ENCODE measurements around the gene MZT2A.
"Not testable (repeated sequence)": the region's sequence is repeated elsewhere in the genome, so short reads cannot be mapped to it uniquely, and the experiment has no call there.

The MZT2A gene

DNA sequence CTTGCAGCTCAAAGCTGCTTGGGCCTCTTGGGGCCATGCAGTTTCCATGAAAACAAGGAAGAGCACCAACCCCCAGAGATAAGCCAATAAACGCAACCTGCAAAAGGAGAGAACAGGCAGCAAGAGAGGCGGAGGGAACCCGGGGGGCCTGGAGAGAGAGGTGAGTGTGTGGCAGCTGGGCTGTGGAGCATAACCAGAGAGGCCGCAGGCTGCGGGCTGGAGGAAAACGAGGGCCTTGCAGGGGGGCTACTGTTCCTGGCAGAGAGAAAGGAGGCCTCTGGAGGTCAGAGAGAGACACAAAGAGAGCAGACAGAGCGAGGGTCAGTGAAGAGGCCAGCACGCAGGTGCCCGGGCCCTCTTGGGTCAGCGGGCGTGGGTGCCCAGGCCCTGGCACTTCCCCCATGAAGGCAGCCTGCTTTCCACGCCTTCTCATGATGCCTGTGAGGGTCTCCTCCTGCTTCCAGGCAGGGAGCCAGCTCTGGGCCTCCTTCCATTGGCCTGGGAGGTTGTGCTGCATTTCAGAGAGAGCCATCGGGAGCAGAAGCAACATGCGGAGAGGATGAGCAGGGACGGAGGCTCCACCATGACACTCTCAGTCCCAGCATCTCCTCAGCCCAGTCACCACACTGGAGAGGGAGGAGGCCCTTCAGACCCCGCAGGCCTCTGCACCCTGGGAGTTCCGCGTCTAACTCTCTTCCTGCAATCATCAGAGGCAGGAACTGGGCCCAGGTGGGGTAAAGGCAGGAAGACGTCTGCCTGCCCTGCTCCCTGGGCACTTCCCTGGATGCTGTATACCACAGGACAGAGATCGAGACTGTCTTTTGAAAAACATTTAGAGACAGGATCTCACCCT is 1.4 kb downstream of the MZT2A start:
- not testable (repeated sequence) for DNase-seq

DNA sequence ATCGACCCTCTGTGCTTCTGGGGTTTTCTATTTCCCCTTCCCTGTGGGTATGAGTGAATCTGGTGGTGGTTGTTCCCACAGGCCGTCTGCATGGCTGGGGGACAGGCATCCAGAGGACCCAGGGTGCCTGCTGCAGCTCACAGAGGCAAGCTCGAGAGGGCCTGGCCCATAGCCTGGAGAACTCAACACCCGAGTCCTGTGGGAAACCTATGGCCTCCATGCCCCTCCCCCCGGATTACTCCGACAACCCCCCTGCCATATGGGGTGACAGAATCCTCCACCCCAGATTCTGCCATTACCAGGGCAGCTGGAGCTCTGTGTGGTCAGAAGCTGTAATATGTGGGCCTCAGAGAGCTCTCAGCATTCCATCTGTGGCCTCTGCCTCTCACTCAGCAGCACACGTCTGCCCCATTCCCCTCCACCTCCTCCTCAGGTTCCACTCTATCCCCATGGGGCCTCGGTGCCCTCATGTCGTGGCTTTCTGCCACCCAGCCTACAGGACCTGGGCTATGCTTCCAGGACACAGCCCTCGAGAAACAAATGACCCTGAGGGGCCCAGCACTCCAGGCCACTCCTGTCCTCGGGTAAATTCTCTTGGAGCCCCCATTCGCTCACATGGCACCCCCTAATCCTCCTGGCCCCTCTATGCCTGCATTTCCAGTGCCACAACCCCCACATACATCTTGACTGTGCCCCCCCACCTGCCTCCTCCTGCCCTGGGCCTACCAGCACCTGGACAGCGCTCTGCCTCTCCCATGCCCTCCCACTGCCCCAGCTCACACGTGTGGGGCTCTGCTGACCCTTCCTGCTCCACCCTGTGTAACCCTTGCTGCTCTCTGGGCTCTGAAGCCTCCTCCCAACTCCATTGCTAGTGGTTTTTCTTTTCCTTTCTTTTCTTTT is 3.6 kb downstream of the MZT2A start:
- no peak for DNase-seq

DNA sequence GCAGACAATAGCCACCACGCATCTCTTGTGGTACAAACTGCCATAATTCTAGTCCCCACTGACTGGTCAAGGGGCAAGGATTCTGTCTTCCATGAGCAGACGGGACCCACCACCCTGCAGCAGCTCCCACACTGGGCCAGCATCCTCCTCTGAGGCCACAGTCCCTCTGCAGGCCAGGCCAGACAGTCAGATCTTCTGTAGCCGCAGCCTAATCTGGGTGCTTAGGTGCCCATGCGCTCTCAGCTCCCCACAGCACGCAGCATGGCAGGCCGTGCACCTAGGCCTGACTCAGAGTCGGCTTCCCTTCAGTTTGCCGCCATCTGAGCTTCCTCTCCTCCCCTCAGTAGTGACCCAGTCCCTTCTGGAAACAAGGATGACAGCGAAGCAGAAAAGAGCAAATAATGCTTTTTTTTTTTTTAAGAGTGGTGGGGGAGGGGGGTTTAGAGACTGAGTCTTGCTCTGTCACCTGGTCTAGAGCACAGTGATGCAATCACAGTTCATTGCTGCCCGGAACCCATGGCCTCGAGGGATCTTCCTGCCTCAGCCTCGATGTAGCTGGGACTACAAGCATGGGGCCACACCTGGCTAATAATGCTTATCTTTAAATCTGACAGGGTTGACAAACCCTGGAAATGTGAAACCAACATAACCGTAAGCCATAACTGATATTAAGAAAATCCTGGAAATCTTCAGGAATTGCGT is 5.8 kb downstream of the MZT2A start:
- DNase-seq, result not testable (repeated sequence)

DNA sequence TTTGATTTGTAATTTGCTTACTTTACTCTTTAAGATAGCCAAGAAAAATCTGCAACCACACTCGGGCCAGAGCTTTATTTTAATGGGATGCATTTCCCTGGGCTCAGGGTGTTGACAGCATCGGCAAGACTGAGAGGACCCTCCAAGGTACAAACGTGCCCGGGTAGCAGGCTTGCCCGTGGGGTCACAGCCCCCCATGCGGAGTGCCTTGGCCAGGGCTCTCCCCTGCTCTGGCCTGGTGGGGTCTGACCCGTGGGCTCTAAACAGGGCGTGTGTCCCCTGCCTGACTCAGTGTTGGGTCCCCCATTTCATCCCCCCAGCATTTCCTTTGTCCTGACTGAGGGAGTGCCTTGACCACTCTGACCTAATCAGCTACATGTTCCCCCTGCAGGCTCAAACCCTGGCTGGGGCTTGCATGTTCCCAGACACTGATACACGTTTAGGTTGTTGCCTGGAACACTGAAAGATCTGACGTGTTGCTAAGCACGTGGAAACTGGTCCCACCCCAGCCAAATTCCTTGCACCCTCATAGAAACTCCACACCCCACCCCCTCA is 7.2 kb downstream of the MZT2A start:
- DNase-seq, result not testable (repeated sequence)

DNA sequence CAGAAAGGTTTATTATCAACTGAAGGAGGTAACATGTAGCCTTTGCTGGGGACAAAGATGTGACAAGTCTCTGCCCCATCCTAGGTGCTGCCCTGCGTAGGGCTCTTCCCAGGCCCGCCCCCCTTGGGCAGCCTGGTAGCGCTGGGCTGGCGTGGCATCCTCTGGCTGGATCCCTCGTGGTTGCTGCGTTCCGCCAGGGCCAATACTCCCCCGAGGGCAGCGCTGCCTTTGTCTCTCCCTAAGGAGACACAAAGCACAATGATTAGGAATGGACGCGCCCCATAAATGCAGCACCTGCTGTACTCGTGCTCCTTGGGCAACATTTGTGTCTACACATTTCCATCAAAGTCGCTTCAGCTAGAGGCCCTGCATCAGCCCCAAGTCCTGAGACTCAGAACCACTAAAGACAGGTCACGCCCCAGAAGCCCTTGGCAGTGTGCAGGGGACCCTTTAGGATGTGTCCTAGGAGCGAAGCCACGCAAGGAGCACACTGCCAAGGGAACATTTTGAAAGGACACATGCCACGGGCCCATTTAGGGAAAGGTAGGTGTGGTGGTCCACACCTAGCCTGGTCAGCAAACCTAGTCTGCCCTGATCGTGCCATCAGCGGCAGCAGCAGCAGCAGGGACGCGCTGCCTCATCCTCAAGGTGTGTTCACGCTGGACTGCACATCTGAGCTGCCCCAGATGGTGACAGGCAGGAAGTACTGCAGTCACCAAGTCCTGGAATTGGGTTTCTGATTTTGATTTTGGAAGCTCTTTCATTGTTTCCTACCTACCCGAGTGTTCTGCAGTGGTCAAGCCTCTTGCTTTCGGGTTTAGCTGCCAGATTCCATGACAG is 8.0 kb downstream of the MZT2A start:
- not testable (repeated sequence) for DNase-seq

DNA sequence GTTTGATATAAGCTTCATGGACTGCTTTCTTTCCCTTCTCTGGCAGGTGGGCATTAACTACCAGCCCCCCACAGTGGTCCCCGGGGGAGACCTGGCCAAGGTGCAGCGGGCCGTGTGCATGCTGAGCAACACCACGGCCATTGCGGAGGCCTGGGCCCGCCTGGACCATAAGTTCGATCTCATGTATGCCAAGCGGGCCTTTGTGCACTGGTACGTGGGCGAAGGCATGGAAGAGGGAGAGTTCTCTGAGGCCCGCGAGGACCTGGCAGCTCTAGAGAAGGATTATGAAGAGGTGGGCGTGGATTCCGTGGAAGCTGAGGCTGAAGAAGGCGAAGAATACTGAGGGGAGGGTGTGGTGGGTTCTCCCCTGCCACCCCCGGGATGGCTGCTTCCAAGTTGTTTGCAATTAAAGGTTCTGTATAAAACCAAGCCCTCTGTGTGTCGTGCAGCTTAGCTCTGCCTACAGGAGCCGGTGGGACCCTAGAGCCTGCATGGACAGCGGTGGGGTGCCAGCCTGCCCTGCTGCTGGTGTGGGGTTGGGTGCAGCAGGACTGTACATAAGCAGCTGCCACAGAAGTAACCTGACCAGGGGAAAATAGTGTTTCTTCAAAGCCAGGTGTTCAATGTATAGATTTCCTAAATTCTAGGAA is 9.6 kb downstream of the MZT2A start:
- DNase-seq, result not testable (repeated sequence)

DNA sequence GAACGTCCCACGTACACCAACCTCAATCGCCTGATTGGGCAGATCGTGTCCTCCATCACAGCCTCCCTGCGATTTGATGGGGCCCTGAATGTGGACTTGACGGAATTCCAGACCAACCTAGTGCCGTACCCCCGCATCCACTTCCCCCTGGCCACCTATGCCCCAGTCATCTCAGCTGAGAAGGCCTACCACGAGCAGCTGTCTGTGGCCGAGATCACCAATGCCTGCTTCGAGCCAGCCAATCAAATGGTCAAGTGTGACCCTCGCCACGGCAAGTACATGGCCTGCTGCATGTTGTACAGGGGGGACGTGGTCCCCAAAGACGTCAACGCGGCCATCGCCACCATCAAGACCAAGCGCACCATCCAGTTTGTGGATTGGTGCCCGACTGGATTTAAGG is 11.8 kb downstream of the MZT2A start:
- DNase-seq, result not testable (repeated sequence)

DNA sequence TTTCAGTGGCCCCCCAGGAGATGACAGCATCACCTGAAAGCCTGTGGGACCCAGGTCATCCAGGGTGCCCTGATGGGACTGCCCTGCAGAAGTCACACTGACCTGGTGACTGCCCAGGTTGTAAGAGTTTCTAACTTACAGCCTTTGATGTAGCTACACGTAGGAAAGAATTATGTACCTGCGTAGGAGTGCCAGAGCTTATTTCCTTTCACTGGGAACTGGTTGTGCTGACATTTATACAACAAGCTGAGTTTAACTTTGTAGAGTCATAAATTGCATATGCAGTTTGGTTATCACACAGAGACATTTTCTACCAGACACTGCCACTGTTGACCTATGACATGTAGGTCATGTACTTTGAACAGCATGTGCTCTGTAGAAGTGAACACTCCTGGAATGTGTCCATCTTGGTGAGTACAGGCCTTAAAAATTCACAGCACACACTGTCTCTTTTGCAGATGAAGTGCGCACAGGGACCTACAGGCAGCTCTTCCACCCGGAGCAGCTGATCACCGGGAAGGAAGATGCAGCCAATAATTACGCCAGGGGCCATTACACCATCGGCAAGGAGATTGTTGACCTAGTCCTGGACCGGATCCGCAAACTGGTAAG is 13.2 kb downstream of the MZT2A start:
- DNase-seq, result not testable (repeated sequence)

DNA sequence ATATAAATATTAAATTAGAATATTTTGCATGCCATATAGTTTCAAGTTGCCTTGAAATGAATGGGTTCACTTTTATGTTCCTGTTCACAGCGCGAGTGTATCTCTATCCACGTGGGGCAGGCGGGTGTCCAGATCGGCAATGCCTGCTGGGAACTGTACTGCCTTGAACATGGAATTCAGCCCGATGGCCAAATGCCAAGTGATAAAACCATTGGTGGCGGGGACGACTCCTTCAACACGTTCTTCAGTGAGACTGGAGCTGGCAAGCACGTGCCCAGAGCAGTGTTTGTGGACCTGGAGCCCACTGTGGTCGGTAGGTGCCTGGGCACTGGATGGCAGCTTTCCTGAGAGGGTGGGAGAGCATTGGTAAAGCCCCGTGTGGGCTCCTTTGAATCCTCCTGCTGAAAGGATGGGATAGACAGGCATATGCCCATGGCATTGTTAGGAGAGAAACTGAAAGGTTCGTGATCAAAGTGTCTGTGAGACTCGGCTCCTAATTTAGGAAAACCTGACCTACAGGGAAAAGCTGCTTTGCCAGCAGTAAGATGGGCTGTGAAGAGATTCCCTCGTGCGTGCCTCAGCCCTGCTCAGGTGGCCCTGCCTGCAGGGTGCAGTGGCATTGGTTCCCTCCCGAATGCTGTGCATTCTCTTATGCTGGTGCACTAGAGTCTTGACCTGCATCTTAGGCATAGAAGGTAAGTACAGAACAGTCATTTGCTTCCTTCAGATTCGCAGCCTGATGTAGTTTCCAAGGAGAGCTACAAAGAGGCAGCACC is 13.9 kb downstream of the MZT2A start:
- DNase-seq, result not testable (repeated sequence)

DNA sequence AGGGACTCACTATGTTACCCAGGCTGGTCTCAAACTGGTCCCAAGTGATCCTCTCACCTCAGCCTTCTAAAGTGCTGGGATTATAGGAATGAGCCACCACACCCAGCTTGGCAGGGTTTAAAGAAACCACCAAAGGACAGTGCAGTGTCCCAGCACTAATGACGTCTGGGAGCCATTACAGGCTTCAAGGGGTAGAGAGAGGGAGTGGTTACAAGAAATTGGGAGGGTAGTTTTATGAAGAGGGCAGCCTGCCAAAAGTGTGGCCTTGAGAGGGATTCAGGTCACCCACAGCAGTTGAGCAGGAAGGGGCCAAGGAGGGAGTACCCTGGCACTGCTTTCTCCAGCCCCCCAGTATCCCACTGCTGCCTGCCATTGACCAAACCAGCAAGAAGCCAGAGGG is 15.0 kb downstream of the MZT2A start:
- DNase-seq, result not testable (repeated sequence)

DNA sequence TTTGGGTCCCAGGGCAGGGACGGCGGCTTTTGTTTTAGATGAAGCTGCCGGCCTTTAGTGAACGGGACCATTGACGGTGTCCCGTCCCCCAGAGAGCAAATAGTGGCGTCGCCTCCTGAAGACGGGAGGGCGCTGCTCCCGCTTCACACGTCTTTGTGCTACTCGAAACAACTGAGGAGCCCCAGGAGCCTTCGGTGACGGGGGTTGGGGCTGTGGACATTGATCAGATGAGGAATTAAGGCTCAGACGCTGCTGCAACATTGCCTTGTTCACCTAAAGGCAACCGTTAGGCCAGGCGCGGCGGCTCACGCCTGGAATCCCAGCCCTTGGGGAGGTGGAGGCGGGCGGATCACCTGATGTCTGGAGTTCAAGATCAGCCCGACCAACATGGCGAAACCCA is 15.8 kb downstream of the MZT2A start:
- not testable (repeated sequence) for DNase-seq

DNA sequence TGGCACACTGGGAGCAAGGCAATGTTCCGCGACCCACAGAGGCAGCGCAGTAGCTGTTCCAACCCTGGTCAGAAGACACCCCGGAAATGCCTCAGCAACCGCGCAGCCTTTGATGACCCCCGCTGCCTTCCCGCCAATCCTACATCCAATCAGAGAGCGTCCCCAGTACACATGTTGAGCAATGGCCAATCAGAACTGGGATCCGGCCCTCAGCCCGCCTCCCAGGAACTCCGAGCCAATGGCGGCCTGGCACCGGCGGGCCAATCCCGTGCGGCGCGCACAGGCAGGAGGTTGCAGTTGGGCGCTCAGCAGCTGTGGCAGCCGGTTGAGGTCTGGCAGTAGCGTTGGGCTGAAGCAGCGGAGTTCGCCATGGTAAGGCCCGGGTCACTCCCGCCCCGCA is 16.4 kb downstream of the MZT2A start, which contains the start of gene TUBA3D:
Gene TUBA3D, plus strand, starts transcription at position 289 of the 400 bp plus-strand sequence. Its CDS starts 81 bp downstream, at position 370.
- no peak for DNase-seq

DNA sequence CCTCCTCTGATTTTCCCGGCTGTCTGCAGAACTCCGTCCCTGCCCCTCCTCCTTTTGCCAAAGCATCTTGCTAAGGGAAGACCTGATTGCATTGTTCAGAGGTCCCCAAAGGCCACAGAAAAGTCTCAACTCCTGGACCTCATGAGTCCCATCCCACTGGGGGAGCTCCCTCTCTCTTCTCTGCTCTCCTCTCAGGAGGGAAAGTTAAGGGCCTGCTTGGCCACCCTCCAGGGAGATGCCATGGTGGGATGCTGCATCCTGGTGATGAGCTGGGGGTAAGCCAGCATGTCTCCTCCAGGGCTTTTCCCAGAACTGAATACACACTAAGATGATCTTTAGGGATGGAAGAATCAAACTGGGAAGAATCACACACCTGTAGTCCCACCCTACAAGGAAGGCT is 18.9 kb downstream of the MZT2A start:
- not testable (repeated sequence) for DNase-seq

DNA sequence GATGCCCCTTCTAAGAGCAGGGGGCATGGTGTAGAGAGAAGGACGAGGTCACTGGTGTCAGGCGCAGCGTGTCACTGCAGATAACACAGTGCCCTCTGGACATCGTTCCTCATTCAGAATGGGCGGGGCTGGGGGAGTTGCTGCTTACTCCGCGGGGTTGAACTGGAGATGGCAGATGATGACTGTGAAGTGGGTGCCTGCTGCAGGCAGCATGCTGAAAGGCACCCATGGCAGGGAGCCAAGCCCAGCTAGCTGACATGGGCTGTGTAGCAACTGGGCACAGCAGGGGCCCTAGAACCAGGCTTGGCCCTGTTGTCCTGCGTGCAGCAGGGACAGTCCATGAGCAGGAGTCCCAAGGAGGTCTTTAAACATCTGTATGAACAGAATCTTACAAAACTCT is 20.6 kb downstream of the MZT2A start:
- not testable (repeated sequence) for DNase-seq

DNA sequence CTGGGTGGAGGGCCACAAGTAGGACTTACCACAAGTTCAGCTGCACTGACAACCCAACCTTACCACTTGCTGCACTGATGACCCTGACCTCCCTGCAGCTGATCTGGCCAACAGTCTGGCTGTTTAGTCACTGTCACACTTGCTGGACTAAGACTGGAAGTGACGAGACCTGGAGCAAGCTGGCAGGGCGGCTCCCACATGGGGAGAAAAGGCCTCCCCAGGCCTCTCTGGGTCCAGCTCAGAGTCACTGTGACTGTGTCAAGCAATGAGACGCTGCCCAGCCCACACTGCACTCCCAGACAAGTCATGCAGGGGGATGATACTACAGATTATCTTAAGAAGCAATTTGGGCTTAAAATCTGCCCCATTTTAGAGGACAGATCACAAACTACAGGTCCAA is 21.3 kb downstream of the MZT2A start:
- DNase-seq, result not testable (repeated sequence)

DNA sequence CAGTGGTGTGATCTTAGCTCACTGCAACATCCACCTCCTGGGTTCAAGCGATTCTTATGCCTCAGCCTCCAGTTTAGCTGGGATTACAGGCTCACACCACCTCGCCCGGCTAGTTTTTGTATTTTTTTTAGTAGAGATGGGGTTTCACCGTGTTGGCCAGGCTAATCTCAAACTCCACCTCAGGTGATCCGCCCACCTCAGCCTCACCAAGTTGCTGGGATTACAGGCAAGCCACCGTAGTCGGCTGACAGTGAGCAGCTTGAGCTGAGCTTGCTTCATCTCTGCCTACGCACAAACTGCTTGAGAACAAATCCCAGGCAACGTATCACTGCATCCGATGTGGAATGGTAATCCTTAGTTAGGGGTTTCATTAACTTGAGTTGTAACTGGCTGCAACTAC is 24.5 kb downstream of the MZT2A start:
- DNase-seq, result not testable (repeated sequence)

DNA sequence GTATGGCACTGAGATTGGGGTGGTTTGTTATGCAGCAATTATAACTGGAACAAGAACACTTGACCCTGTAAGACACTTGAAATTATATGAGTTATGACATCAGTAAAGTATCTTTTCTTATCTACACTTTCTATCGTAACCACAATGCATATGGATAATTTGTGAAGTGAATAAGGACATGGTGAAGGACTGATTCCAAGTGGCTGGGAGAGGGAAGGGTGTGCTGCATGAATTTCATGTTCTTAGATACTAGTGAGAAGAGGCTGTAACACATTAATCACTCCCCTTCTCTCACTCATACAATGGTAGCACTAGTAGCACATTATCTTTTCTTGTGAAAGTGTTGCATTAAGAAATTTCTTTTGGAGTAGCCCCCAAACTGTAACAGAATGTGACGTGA is 37.3 kb downstream of the MZT2A start:
- DNase-seq, result not testable (repeated sequence)

DNA sequence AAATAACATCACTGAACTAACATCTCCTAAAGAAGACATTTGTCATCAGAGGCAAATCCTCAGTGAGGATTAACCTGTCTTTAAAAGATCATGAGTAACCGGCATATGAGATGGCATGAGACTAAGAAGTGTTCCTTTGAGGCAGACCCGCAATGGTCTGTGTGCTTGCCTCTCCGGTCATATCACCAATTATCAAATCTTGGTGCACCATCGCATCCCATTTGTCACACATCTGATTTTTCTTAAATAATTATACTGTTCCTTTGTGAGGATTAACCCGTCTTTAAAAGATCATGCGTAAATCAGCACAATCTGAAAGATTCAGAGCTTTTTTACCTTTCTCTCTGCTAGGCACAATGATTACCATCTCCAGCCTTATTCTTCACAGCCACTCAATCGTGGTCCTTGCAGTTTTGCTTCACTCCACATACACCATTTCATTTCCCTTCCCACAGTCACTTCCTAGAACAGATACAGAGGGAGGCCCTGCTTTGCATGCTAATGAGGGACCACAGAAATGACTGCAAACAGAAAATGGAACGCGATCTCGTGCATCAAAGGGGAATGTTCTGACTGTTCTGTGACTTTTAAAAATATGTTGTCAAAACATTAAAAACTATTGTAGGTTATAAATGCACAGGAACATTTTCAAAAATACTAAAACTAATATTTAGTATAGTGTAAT is 40.8 kb downstream of the MZT2A start:
- not testable (repeated sequence) for DNase-seq

DNA sequence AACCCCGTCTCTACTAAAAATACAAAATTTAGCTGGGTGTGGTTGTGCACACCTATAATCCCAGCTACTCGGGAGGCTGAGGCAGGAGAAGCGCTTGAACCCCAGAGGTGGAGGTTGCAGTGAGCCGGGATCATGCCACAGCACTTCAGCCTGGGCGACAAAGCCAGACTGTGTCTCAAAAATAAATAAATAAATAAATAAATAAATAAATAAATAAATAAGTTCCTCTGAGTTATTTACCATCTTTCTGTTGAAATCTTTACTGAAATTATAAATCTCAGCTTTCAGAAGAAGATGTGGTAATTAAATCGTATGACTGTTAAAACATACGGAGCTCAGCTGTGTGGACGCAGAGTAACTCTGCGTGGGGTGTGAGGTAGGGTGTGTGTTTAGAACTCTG is 44.2 kb downstream of the MZT2A start:
- DNase-seq, result not testable (repeated sequence)
